Measurements from ENCODE around the gene CLDN14. TPM values are rescaled to one million over a fixed set of nuclear protein-coding genes. Genes with fewer than 3 reads are reported as not detected.
"Not testable (repeated sequence)": the region's sequence is repeated elsewhere in the genome, so short reads cannot be mapped to it uniquely, and the experiment has no call there.

CLDN14 gene
- polyA plus RNA-seq, 1 donor: not detected

DNA sequence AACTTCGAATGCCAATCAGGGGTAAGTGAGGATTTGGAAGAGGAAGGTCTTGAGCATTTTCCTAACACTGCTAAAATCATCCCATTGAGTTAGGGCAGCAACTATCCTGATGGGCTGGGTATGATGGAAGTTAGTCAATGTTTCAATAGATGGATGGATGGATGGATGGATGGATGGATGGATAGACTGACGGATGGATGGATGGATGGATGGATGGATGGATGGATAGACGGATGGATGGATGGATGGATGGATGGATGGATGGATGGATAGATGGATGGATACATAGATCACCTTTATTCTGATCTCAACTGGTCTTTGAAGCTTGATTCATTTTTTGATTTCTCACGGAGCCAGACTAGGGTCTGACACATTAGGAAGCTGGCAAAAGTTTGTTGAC lies 2.3 kb upstream of the CLDN14 start:
- Histone ChIP-seq H3K27me3 (ENCODE audit: control insufficient read depth, insufficient read depth, low read length) (no peaks in the 10 kb centered on the region), H3K36me3 (ENCODE audit: control insufficient read depth, insufficient read depth, low read length) (no peaks in the 10 kb centered on the region), H3K4me1 (ENCODE audit: control insufficient read depth, insufficient read depth, low read length) (no peaks in the 10 kb centered on the region), H3K9me3 (ENCODE audit: control insufficient read depth, low read depth, low read length) (no peaks in the 10 kb centered on the region), H3K4me3 (ENCODE audit: low read length) (no peak overlapping the region), H3K27ac (ENCODE audit: low read length) (no peak overlapping the region)
- DNase-seq: no peak
- 100% methylated on average over 1 of the region's 4 CpGs for WGBS (ENCODE audit: insufficient coverage, low lambda C conversion rate)

DNA sequence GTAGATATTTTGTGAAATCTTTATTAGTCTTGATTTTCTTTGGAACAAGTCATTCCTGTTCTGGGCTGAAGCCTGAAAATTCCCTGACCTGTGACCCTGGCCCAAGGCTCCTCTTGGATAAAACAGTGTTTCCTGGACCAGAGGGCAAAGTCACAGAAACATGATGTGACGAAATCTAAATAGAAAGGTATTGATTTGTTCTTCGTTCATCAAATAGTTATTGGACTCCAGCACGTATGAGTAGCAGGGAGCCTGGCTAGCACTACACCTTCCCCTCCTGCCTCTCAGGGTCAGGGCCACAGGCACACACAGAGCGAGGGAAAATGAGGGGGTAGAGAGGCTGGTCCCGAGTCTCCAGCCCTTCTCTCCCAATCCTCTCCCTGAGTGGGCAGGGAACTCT lies 1.7 kb upstream of the CLDN14 start:
- Histone ChIP-seq H3K4me3 (ENCODE audit: low read length) (no peak overlapping the region), H3K9me3 (ENCODE audit: control insufficient read depth, low read depth, low read length) (no peaks in the 10 kb centered on the region), H3K27me3 (ENCODE audit: control insufficient read depth, insufficient read depth, low read length) (no peaks in the 10 kb centered on the region), H3K4me1 (ENCODE audit: control insufficient read depth, insufficient read depth, low read length) (no peaks in the 10 kb centered on the region), H3K36me3 (ENCODE audit: control insufficient read depth, insufficient read depth, low read length) (no peaks in the 10 kb centered on the region), H3K27ac (ENCODE audit: low read length) (no peak overlapping the region)
- no peak for DNase-seq
- WGBS (ENCODE audit: insufficient coverage, low lambda C conversion rate): no CpG with 5 or more reads among the region's 5 CpGs

DNA sequence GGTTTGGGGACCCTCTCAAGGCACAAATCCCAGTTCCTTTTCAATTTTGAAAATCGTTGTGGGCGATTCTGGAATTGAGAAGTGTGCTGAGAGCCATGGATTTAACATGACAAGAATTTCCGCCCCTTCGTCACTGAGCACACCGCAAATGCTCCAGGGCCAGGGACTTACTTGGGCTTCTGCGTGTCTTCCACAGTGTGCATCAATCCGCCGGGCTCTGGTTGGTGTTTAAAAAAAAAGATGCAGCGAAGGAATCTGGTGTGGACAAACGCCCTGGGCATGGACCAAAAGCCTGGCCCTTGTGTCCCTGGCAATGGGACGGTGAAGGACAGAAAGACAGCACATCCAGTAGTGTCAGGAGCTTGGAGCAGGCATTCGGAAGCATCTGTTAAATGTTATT lies 696 bp upstream of the CLDN14 start:
- Histone ChIP-seq H3K4me1 (ENCODE audit: control insufficient read depth, insufficient read depth, low read length) (no peaks in the 10 kb centered on the region), H3K36me3 (ENCODE audit: control insufficient read depth, insufficient read depth, low read length) (no peaks in the 10 kb centered on the region), H3K27me3 (ENCODE audit: control insufficient read depth, insufficient read depth, low read length) (no peaks in the 10 kb centered on the region), H3K4me3 (ENCODE audit: low read length) (no peak overlapping the region), H3K9me3 (ENCODE audit: control insufficient read depth, low read depth, low read length) (no peaks in the 10 kb centered on the region), H3K27ac (ENCODE audit: low read length) (no peak overlapping the region)
- DNase-seq: no peak
- no CpG with 5 or more reads among the region's 12 CpGs for WGBS (ENCODE audit: insufficient coverage, low lambda C conversion rate)

DNA sequence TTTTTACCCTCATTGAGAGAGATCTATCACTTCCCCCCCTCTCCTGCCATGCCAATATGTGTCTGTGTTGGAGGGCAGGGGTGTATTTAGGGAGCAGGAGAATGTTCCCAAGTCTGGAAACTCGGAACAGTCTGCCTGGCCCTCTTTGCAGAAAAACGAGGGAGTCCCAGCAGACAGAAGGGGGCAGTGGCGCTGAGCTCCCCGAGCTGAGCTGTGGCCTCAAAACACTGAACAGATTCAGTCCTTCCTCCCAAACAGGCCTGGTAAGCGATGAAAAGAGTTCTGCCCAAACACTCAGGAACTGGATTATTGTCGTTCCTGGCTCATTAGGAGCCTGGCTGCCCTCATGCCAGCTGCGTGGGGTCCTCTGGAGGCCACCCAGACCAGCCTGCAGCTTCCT lies 981 bp downstream of the CLDN14 start:
- Histone ChIP-seq H3K9me3 (ENCODE audit: control insufficient read depth, low read depth, low read length) (no peaks in the 10 kb centered on the region), H3K4me3 (ENCODE audit: low read length) (no peak overlapping the region), H3K4me1 (ENCODE audit: control insufficient read depth, insufficient read depth, low read length) (no peaks in the 10 kb centered on the region), H3K36me3 (ENCODE audit: control insufficient read depth, insufficient read depth, low read length) (no peaks in the 10 kb centered on the region), H3K27me3 (ENCODE audit: control insufficient read depth, insufficient read depth, low read length) (no peaks in the 10 kb centered on the region), H3K27ac (ENCODE audit: low read length) (no peak overlapping the region)
- no CpG with 5 or more reads among the region's 7 CpGs for WGBS (ENCODE audit: insufficient coverage, low lambda C conversion rate)
- no peak for DNase-seq

DNA sequence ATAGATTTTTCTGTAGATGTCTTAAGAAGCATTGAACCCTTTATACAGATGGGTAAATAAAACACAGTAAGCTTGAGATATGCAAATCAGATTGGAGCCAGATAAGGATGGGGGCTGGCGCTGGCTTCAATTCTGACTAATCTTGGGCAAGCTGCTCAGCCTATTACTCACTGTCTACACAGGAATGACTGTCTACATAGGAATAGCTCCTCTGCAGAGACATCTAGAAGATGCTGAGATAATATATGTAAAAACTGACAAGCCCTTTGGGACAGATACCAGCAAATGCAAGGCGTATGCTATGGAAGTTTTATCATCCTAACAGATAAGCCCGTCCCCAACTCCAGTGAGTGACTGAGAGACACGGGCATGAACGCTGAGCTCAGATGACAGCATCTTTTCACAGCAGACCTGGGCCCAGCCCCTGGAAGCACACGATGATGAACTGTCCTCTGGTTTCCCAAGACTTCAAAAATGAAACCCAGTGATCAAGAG lies 1.7 kb downstream of the CLDN14 start:
- DNase-seq: no peak
- Histone ChIP-seq H3K27ac (ENCODE audit: low read length) (no peak overlapping the region), H3K4me1 (ENCODE audit: control insufficient read depth, insufficient read depth, low read length) (no peaks in the 10 kb centered on the region), H3K9me3 (ENCODE audit: control insufficient read depth, low read depth, low read length) (no peaks in the 10 kb centered on the region), H3K27me3 (ENCODE audit: control insufficient read depth, insufficient read depth, low read length) (no peaks in the 10 kb centered on the region), H3K4me3 (ENCODE audit: low read length) (no peak overlapping the region), H3K36me3 (ENCODE audit: control insufficient read depth, insufficient read depth, low read length) (no peaks in the 10 kb centered on the region)
- WGBS (ENCODE audit: insufficient coverage, low lambda C conversion rate): no CpG with 5 or more reads among the region's 6 CpGs

DNA sequence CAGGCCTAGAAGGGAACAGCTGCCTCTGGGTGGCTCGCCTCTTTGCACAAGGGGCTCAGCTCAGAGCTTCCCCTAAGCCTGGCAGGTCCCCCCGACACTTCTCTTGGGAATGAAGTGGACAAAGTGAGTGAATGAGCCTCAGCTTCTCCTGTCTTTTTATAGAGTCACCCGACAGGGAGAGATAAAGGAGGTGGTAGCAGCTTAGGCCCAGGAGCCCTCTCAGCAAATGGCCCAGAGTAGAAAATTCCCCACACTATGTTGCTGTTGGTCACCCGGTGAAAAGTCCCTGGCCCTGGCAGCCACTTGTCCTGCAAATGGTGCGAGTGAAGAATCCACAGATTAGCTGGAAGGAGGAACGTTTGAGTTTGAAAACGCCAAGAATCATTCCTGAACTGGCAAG lies 2.4 kb downstream of the CLDN14 start:
- Histone ChIP-seq H3K9me3 (ENCODE audit: control insufficient read depth, low read depth, low read length) (no peaks in the 10 kb centered on the region), H3K4me3 (ENCODE audit: low read length) (no peak overlapping the region), H3K27me3 (ENCODE audit: control insufficient read depth, insufficient read depth, low read length) (no peaks in the 10 kb centered on the region), H3K36me3 (ENCODE audit: control insufficient read depth, insufficient read depth, low read length) (no peaks in the 10 kb centered on the region), H3K4me1 (ENCODE audit: control insufficient read depth, insufficient read depth, low read length) (no peaks in the 10 kb centered on the region), H3K27ac (ENCODE audit: low read length) (no peak overlapping the region)
- no peak for DNase-seq
- no CpG with 5 or more reads among the region's 7 CpGs for WGBS (ENCODE audit: insufficient coverage, low lambda C conversion rate)

DNA sequence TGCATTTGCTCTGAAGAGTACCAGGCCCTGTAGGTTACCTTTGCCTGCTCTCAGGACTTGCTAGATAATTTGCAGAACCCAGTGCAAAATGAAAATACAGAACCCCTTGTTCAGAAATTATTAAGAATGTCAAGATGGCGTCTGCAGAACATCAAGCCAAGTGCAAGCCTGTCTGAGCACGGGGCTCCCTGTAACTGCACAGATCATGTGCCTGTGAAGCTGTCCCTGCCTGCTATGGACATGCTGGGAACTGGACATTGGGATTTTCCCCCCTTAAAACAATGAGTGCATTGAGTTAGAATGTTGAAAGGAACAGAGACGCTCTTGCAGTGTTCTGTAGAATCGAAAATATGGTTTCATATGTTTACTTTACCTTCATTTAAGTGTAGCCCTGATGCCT lies 2.9 kb downstream of the CLDN14 start:
- H3K36me3 ChIP-seq (ENCODE audit: control insufficient read depth, insufficient read depth, low read length): no peaks in the 10 kb centered on the region
- no peaks in the 10 kb centered on the region for H3K9me3 ChIP-seq (ENCODE audit: control insufficient read depth, low read depth, low read length)
- no peak for DNase-seq
- H3K27me3 ChIP-seq (ENCODE audit: control insufficient read depth, insufficient read depth, low read length): no peaks in the 10 kb centered on the region
- H3K4me1 ChIP-seq (ENCODE audit: control insufficient read depth, insufficient read depth, low read length): no peaks in the 10 kb centered on the region
- H3K27ac ChIP-seq (ENCODE audit: low read length): no peak overlapping the region
- no CpG with 5 or more reads among the region's 4 CpGs for WGBS (ENCODE audit: insufficient coverage, low lambda C conversion rate)
- no peak overlapping the region for H3K4me3 ChIP-seq (ENCODE audit: low read length)

DNA sequence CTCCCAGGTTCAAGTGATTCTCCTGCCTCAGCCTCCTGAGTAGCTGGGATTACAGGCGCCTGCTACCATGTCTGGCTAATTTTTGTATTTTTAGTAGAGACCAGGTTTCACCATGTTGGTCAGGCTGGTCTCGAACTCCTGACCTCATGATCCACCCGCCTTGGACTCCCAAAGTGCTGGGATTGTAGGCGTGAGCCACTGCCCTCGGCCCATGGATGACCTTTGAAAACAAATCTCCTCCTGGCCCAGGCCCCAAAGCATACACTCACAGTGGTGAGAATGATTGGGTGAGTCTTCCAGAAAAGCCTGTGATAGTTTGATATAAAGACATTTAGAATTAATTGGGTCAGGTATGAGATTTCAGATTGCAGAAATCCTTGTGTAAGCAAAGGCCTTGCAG lies 3.4 kb downstream of the CLDN14 start:
- H3K4me3 ChIP-seq (ENCODE audit: low read length); H3K9me3 ChIP-seq (ENCODE audit: control insufficient read depth, low read depth, low read length); H3K27me3 ChIP-seq (ENCODE audit: control insufficient read depth, insufficient read depth, low read length); H3K36me3 ChIP-seq (ENCODE audit: control insufficient read depth, insufficient read depth, low read length); DNase-seq; H3K4me1 ChIP-seq (ENCODE audit: control insufficient read depth, insufficient read depth, low read length); H3K27ac ChIP-seq (ENCODE audit: low read length): not testable (repeated sequence)
- WGBS (ENCODE audit: insufficient coverage, low lambda C conversion rate): no CpG with 5 or more reads among the region's 5 CpGs

DNA sequence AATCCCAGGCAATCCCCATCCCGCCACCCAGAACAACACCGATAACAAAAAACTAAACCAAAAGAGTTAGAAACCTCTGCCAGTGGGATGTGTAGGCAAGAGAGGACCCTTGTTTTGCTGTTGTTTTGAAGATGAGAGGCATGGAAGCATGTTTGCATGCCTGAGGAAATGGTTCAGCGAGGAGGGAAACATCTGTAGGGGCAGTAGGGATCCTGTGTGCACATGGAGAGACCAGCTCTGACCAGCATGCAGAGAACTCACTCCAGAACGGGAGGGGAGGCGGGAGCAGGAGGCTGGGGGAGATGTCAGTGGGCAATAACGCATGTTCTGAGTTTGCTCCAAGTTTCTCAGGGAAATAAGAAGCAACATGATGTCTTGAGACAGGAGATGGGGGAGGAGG lies 5.3 kb downstream of the CLDN14 start:
- WGBS (ENCODE audit: insufficient coverage, low lambda C conversion rate): no CpG with 5 or more reads among the region's 6 CpGs
- no peaks in the 10 kb centered on the region for H3K36me3 ChIP-seq (ENCODE audit: control insufficient read depth, insufficient read depth, low read length)
- no peak for DNase-seq
- H3K4me1 ChIP-seq (ENCODE audit: control insufficient read depth, insufficient read depth, low read length): no peaks in the 10 kb centered on the region
- H3K27me3 ChIP-seq (ENCODE audit: control insufficient read depth, insufficient read depth, low read length): no peaks in the 10 kb centered on the region
- no peaks in the 10 kb centered on the region for H3K9me3 ChIP-seq (ENCODE audit: control insufficient read depth, low read depth, low read length)
- H3K27ac ChIP-seq (ENCODE audit: low read length): no peak overlapping the region
- no peak overlapping the region for H3K4me3 ChIP-seq (ENCODE audit: low read length)

DNA sequence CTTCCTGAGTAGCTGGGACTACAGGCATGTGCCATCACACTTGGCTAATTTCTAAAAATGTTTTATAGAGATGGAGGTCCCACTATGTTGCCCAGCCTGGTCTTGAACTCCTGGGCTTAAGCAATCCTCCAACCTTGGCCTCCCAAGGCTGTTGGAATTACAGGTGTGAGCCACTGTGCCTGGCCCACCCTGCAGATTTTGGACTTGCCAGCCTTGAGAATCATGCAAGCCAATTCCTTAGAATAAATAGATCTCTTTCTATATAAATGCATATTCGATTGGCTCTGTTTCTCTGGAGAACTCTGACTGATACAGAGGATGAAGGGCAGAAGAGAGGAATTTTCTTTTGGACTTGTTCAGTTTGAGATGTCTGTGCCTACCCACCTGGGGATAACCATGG lies 6.7 kb downstream of the CLDN14 start:
- Histone ChIP-seq H3K4me3 (ENCODE audit: low read length) (no peak overlapping the region), H3K9me3 (ENCODE audit: control insufficient read depth, low read depth, low read length) (no peaks in the 10 kb centered on the region), H3K4me1 (ENCODE audit: control insufficient read depth, insufficient read depth, low read length) (no peaks in the 10 kb centered on the region), H3K36me3 (ENCODE audit: control insufficient read depth, insufficient read depth, low read length) (no peaks in the 10 kb centered on the region), H3K27ac (ENCODE audit: low read length) (no peak overlapping the region), H3K27me3 (ENCODE audit: control insufficient read depth, insufficient read depth, low read length) (no peaks in the 10 kb centered on the region)
- DNase-seq: no peak
- no CpG with 5 or more reads among the region's 1 CpG for WGBS (ENCODE audit: insufficient coverage, low lambda C conversion rate)

DNA sequence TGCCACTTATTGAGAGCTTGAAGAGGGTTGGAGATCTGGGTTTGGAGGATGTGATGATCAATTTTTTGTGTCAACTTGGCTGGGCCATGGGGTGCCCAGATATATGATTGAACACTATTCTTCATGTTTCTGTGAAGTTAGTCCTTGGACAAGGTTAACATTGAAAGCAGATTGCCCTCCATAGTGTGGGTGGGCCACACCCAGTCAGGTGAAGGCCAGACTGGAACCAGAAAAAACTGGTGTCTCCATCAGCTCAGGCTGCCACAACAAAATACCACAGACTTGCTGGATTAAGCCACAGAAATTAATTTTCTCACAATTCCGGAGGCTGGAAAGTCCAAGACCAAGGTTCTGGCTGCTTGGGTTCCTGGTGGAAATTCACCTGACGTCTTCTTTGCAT lies 7.5 kb downstream of the CLDN14 start:
- Histone ChIP-seq H3K4me1 (ENCODE audit: control insufficient read depth, insufficient read depth, low read length) (no peaks in the 10 kb centered on the region), H3K9me3 (ENCODE audit: control insufficient read depth, low read depth, low read length) (no peaks in the 10 kb centered on the region), H3K27ac (ENCODE audit: low read length) (no peak overlapping the region), H3K36me3 (ENCODE audit: control insufficient read depth, insufficient read depth, low read length) (no peaks in the 10 kb centered on the region), H3K27me3 (ENCODE audit: control insufficient read depth, insufficient read depth, low read length) (no peaks in the 10 kb centered on the region), H3K4me3 (ENCODE audit: low read length) (no peak overlapping the region)
- WGBS (ENCODE audit: insufficient coverage, low lambda C conversion rate): 100% methylated on average over 1 of the region's 2 CpGs
- DNase-seq: no peak
